ENCODE results near the gene SSTR3. TPM values are rescaled to one million over a fixed set of nuclear protein-coding genes. Genes with fewer than 3 reads are reported as not detected.

SSTR3 gene
- total and polyA plus RNA-seq, 8 donors: 0.32 to 8.7 (median 1.3) TPM

- ATAC-seq: no peak
- no peak overlapping the region for H3K4me3 ChIP-seq
- no peak for TF ChIP-seq CTCF (IDR thresholded peaks at IDR 0.05)
- no peak for FAIRE-seq
- no peaks in the 10 kb centered on the region for H3K4me1 ChIP-seq
- 61 to 76% methylated on average over 4 of the region's 4 CpGs for WGBS, 2 donors
- H3K9me3 ChIP-seq: no peaks in the 10 kb centered on the region
- no peaks in the 10 kb centered on the region for H3K36me3 ChIP-seq
- intact Hi-C loops (cut with DNase I): no loop called here
- no peak overlapping the region for H3K27ac ChIP-seq
- H3K27me3 ChIP-seq: no peaks in the 10 kb centered on the region
- DNase-seq: no peak
Measured at GRCh38 chr22:37220543-37220981, 8.3 kb upstream of the SSTR3 start.

GRCh38 chr22:37219533-37219932 lies 7.3 kb upstream of the SSTR3 start:
- H3K4me3 ChIP-seq: no peak overlapping the region
- FAIRE-seq: no peak
- no peaks in the 10 kb centered on the region for H3K4me1 ChIP-seq
- intact Hi-C loops (cut with DNase I): no loop called here
- H3K27me3 ChIP-seq: no peaks in the 10 kb centered on the region
- TF ChIP-seq CTCF (IDR thresholded peaks at IDR 0.05): no peak
- WGBS, 2 donors: 83% methylated on average over 6 of the region's 6 CpGs
- ATAC-seq: no peak
- H3K36me3 ChIP-seq: no peaks in the 10 kb centered on the region
- no peak overlapping the region for H3K27ac ChIP-seq
- H3K9me3 ChIP-seq: no peaks in the 10 kb centered on the region
- DNase-seq: no peak

GRCh38 chr22:37218771-37219411 lies 6.6 kb upstream of the SSTR3 start:
- WGBS, 2 donors: 39 to 53% methylated on average over 6 to 7 of the region's 7 CpGs
- H3K27me3 ChIP-seq: no peaks in the 10 kb centered on the region
- no peak for TF ChIP-seq CTCF (IDR thresholded peaks at IDR 0.05)
- H3K27ac ChIP-seq: no peak overlapping the region
- no peaks in the 10 kb centered on the region for H3K9me3 ChIP-seq
- DNase-seq (no peak), ATAC-seq (peak in 1 of 4 donors; percentile 22), FAIRE-seq (no peak)
- no peak overlapping the region for H3K4me3 ChIP-seq
- no peaks in the 10 kb centered on the region for H3K36me3 ChIP-seq
- intact Hi-C loops (cut with DNase I): no loop called here
- H3K4me1 ChIP-seq: no peaks in the 10 kb centered on the region

GRCh38 chr22:37218399-37218770 lies 6.1 kb upstream of the SSTR3 start:
- no peak for DNase-seq
- ATAC-seq: no peak
- no peak for FAIRE-seq

More at GRCh38 chr22:37218399-37218770, 6.1 kb upstream of the SSTR3 start:
- H3K36me3 ChIP-seq: no peaks in the 10 kb centered on the region
- no peak overlapping the region for H3K27ac ChIP-seq
- 71 to 80% methylated on average over 6 of the region's 6 CpGs for WGBS, 2 donors
- H3K4me1 ChIP-seq: no peaks in the 10 kb centered on the region
- TF ChIP-seq CTCF (IDR thresholded peaks at IDR 0.05): no peak
- intact Hi-C loops (cut with DNase I): no loop called here
- H3K4me3 ChIP-seq: no peak overlapping the region
- H3K27me3 ChIP-seq: no peaks in the 10 kb centered on the region
- no peaks in the 10 kb centered on the region for H3K9me3 ChIP-seq
